ENCODE results near the gene NOD2.

DNA sequence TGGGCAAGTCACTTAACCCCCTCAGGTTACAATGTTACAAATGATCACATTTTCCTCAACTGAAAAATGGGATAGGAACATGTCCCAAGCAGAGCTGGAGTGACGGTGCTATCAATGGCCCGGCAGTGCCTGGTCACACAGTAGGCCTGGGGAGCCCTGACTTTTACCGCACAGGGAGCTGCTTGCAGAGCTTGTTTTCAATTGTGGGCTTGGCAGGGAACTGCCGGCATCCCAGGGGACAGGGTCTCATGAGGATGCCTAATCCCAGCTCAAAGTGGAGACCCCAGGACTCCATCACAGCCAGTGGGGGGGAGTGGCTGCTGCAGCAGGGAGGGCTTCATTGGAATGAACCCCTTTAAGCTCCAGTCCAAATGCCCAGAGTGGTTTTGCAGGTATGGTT lies 23.7 kb upstream of the NOD2 start:
- no peak for TF ChIP-seq GATA2 (IDR thresholded peaks at IDR 0.05; ENCODE audit: low read depth, low read length)
- no peak for TF ChIP-seq GATA3 (IDR thresholded peaks at IDR 0.05; ENCODE audit: low read depth, low read length)

Data from SH-SY5Y (cell line).